Left ventricle myocardium inferior (tissue), 1 donor: ENCODE data around the gene ZBED6. TPM values are rescaled to one million over a fixed set of nuclear protein-coding genes. Genes with fewer than 3 reads are reported as not detected.
"Not testable (repeated sequence)": the region's sequence is repeated elsewhere in the genome, so short reads cannot be mapped to it uniquely, and the experiment has no call there.

Experiments used
- DNase-seq: peaks from one replicate; pipeline ENCODE4 v3.0.0-alpha.2; 2020
- H3K27ac ChIP-seq: fragments of 200-600 bp; replicated peaks from 2 replicates; pipeline ENCODE4 v1.8.0; 2021
- H3K27me3 ChIP-seq: fragments of 200-600 bp; 2 replicates; pipeline ENCODE4 v1.8.0; 2021; ENCODE audit warnings: low read depth
- H3K36me3 ChIP-seq: fragments of 200-600 bp; 2 replicates; pipeline ENCODE4 v1.8.0; 2021
- H3K4me1 ChIP-seq: fragments of 200-600 bp; 2 replicates; pipeline ENCODE4 v1.8.0; 2021
- H3K4me3 ChIP-seq: fragments of 200-600 bp; 2 replicates; pipeline ENCODE4 v1.8.0; 2021; ENCODE audit warnings: mild to moderate bottlenecking, moderate library complexity
- H3K9me3 ChIP-seq: fragments of 200-600 bp; replicated peaks from 2 replicates; pipeline ENCODE4 v1.8.0; 2021
- intact Hi-C: fragments of 100-400 bp; cut with micrococcal nuclease; formaldehyde crosslinking; loops from one replicate; pipeline ENCODE4 v1.11.0; 2022
- total RNA-seq: library from RNA; stranded (reverse); fragmentation: NEBNext Ultra II Directional; extraction: Animal tissue kit (Norgen Biotek cat#: 25700); gene quantifications from one replicate; pipeline ENCODE4 v1.2.1, GENCODE V29; 2021
- TF ChIP-seq, protein P1 (sequence below): fragments of 200-600 bp; IDR thresholded peaks from 2 replicates; pipeline ENCODE4 v1.8.0; 2021; ENCODE audit warnings: antibody characterized with exemption, mild to moderate bottlenecking, borderline replicate concordance
- donor health status: DM: no; HTN: yes; CAD: no; lungs with severe emphysema.

ZBED6 gene
- total RNA-seq, 1 donor from 2014 or later: 11.1 TPM

DNA sequence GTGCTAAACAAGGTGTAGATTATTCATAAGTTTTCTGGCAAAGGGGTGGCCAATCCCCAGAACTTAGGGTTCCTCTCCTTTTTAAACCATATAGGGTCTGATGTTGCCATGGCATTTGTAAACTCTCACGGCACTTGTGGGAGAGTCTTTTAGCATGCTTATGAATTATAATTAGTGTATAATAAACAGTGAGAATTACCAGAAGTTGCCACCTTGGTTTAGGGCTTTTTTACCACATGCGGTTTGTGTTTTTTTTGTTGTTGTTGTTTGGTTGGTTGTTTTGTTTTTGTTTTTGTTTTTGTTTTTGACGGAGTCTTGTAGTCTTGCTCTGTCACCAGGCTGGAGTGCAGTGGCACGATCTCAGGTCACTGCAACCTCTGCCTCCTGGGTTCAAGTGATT, 39.4 kb upstream of the ZBED6 start:
- no peaks in the 10 kb centered on the region for H3K36me3 ChIP-seq
- H3K27ac ChIP-seq: no peak overlapping the region
- H3K27me3 ChIP-seq: no peaks in the 10 kb centered on the region
- H3K4me3 ChIP-seq: no peak overlapping the region
- intact Hi-C loops: no loop called here
- TF ChIP-seq, protein P1, sequence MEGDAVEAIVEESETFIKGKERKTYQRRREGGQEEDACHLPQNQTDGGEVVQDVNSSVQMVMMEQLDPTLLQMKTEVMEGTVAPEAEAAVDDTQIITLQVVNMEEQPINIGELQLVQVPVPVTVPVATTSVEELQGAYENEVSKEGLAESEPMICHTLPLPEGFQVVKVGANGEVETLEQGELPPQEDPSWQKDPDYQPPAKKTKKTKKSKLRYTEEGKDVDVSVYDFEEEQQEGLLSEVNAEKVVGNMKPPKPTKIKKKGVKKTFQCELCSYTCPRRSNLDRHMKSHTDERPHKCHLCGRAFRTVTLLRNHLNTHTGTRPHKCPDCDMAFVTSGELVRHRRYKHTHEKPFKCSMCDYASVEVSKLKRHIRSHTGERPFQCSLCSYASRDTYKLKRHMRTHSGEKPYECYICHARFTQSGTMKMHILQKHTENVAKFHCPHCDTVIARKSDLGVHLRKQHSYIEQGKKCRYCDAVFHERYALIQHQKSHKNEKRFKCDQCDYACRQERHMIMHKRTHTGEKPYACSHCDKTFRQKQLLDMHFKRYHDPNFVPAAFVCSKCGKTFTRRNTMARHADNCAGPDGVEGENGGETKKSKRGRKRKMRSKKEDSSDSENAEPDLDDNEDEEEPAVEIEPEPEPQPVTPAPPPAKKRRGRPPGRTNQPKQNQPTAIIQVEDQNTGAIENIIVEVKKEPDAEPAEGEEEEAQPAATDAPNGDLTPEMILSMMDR: no peak
- H3K9me3 ChIP-seq: no peaks in the 10 kb centered on the region
- no peaks in the 10 kb centered on the region for H3K4me1 ChIP-seq
- no peak for DNase-seq

DNA sequence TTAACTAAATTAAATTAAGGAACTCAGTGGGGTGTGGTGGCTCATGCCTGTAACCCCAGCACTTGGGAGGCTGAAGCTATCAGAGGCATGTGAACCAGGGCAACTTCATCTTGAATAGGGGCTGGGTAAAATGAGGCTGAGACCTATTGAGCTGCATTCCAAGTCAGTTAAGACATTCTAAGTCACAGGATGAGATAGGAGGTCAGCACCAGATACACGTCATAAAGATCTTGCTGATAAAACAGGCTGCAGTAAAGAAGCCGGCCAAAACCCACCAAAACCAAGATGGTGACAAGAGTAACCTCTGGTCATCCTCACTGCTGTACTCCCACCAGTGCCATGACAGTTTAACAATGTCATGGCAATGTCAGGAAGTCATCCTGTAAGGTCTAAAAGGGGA, 36.7 kb upstream of the ZBED6 start:
- H3K4me1 ChIP-seq, H3K36me3 ChIP-seq, H3K27me3 ChIP-seq, H3K27ac ChIP-seq, intact Hi-C loops, H3K4me3 ChIP-seq, H3K9me3 ChIP-seq, DNase-seq: not testable (repeated sequence)

DNA sequence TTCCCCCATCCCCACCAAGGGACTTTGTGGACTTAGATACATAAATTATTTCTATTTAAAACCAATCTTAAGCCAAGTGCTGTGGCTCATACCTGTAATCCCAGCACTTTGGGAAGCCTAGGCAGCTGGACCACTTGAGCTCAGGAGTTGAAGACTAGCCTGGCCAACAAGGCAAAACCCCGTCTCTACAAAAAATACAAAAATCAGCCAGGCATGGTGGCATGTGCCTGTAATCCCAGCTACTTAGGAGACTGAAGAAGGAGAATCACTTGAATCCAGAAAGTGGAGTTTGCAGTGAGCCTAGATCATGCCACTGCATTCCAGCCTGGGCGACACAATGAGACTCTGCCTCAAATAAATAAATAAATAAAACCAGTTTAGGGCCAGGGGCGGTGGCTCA, 34.9 kb upstream of the ZBED6 start:
- no peak for DNase-seq
- intact Hi-C loops: no loop called here
- no peak overlapping the region for H3K27ac ChIP-seq

DNA sequence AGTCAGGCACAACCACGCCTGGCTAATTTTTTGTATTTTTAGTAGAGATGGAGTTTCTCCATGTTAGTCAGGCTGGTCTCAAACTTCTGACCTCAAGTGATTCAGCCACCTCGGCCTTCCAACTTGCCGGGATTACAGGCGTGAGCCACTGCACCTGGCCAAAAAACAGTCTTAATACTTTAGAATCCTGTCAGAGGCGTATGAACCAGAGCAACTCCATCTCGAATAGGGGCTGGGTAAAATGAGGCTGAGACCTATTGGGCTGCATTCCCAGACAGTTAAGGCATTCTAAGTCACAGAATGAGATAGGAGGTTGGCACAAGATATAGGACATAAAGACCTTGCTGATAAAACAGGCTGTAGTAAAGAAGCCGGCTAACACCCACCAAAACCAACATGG, 33.5 kb upstream of the ZBED6 start:
- H3K4me1 ChIP-seq, H3K4me3 ChIP-seq, DNase-seq, H3K36me3 ChIP-seq, H3K27me3 ChIP-seq, intact Hi-C loops, H3K27ac ChIP-seq, H3K9me3 ChIP-seq: not testable (repeated sequence)

More for the DNA sequence above, 34.9 kb upstream of the ZBED6 start:
- Histone ChIP-seq H3K9me3 (no peaks in the 10 kb centered on the region), H3K36me3 (no peaks in the 10 kb centered on the region), H3K4me3 (no peak overlapping the region), H3K4me1 (no peaks in the 10 kb centered on the region), H3K27me3 (no peaks in the 10 kb centered on the region)
- TF ChIP-seq, protein P1: no peak

DNA sequence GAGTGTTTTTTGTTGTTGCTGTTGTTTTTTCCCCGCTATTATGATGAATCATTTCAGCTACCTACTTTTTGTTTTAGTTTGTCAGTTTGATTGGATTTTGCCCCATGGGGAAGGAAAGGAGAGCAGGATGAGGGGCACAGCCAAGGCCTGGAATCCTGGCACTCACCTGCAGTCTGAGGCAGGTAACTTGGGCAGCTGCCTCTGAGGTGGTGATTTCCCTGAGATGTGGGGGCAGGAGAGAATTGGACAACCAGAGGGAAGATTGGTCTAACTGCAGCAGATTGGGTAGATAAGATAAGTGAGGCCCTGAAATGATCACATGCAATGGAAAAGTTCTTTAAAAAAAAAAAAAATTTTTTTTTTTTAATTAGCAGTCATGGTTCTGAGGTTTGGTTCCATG, 31.9 kb upstream of the ZBED6 start:
- Histone ChIP-seq H3K36me3 (no peaks in the 10 kb centered on the region), H3K9me3 (no peaks in the 10 kb centered on the region), H3K27me3 (no peaks in the 10 kb centered on the region), H3K4me3 (no peak overlapping the region), H3K27ac (no peak overlapping the region), H3K4me1 (no peaks in the 10 kb centered on the region)
- DNase-seq: no peak
- intact Hi-C loops: no loop called here
- TF ChIP-seq, protein P1: no peak

DNA sequence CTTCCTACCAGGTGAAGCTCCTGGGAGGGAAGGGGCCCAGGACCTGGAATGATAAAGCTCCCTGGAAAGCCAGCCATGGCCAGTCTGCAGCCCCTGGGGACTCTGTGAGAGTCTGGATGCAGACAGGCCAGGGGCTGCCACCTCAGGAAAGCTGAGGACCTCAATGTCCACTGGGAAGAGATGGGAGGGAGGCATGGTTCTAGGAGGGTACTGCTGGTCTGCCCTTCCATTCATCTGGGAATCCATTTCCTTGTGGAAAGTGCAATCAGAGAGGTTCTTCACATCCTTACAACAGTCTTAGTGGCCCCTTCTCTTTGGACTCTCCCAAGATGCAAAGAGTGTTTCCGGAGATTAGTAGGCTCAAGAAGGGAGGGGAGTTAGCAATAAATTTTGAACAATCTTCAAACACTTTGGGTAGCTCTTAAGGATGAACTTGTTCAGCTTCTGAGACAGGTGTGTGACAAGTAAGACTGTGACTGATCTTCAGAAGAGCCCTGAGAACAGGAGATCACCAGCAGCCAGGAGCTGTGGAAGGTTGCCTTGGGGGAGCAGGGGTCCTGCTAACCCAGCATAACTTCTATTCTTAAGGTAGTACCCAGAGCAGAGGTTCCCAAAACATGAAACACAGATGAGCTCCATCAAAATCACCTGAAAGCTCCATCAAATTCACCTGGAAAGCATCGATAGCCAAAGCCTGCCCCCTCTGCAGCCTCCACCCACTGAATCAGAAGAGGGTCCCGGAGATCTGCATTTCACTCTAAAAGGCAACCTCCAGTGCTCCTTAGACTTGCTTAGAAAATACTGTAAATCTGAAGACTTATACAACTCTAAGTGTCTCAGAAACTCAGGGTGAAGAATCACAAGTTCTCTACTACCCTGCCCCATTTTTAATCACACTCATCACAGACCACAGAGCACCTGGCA, 31.1 kb upstream of the ZBED6 start:
- H3K36me3 ChIP-seq: no peaks in the 10 kb centered on the region
- H3K9me3 ChIP-seq: no peaks in the 10 kb centered on the region
- TF ChIP-seq, protein P1: no peak
- no peak overlapping the region for H3K27ac ChIP-seq
- H3K4me3 ChIP-seq: no peak overlapping the region
- intact Hi-C loops: no loop called here
- peaks cover 4% of the 10 kb centered on the region for H3K4me1 ChIP-seq
- DNase-seq: no peak
- no peaks in the 10 kb centered on the region for H3K27me3 ChIP-seq
